T47D (cell line): ENCODE results near the gene SRGAP1.
"Not testable (repeated sequence)": the region's sequence is repeated elsewhere in the genome, so short reads cannot be mapped to it uniquely, and the experiment has no call there.

Experiments
- DNase-seq, 2 experiments: peaks; one replicate each; pipeline versions ENCODE4 v3.0.0 to v3.0.0-alpha.2; 2011 to 2012; ENCODE audit warnings: low read depth in 1 of 2, low spot score in 1 of 2
- JUND ChIP-seq: IDR thresholded peaks from 2 replicates; pipeline ENCODE4 v1.6.1; 2012; ENCODE audit warnings: low read depth
- in situ Hi-C: cut with HindIII; loops from 2 replicates; pipeline ENCODE4 v1.10.0; 2016; ENCODE audit warnings: low sequenced_read_pairs, low pct_unique_long_range_greater_than_20kb

Gene SRGAP1

GRCh38 chr12:63815482-63815852, 29.0 kb upstream of the SRGAP1 start:
- DNase-seq: no peak
- no peak for TF ChIP-seq JUND
- in situ Hi-C loops: no loop called here

GRCh38 chr12:63816031-63816430, 28.5 kb upstream of the SRGAP1 start:
- DNase-seq: no peak
- in situ Hi-C loops: no loop called here
- TF ChIP-seq JUND: no peak

- DNase-seq: no peak
- no peak for TF ChIP-seq JUND
- in situ Hi-C loops: no loop called here
These were observed 24.1 kb upstream of the SRGAP1 start for GRCh38 chr12:63820427-63820826.

GRCh38 chr12:63821781-63822251, 22.7 kb upstream of the SRGAP1 start:
- TF ChIP-seq JUND: no peak
- in situ Hi-C loops: no loop called here
- DNase-seq: no peak

- no peak for TF ChIP-seq JUND
- in situ Hi-C loops: no loop called here
- no peak for DNase-seq
These were observed 22.1 kb upstream of the SRGAP1 start for GRCh38 chr12:63822352-63822751.

- TF ChIP-seq JUND: no peak
- in situ Hi-C loops: no loop called here
- no peak for DNase-seq
These were observed 21.5 kb upstream of the SRGAP1 start for GRCh38 chr12:63823040-63823439.

- peak; percentile 62 to 80 for DNase-seq
- TF ChIP-seq JUND: no peak
- in situ Hi-C loops: no loop called here
These were observed 18.4 kb upstream of the SRGAP1 start for GRCh38 chr12:63826006-63826585.

GRCh38 chr12:63828867-63829266, 15.6 kb upstream of the SRGAP1 start:
- in situ Hi-C loops: no loop called here

GRCh38 chr12:63836046-63836445, 8.5 kb upstream of the SRGAP1 start:
- in situ Hi-C loops: no loop called here

More at GRCh38 chr12:63828867-63829266, 15.6 kb upstream of the SRGAP1 start:
- no peak for DNase-seq
- no peak for TF ChIP-seq JUND

GRCh38 chr12:63836936-63837335, 7.6 kb upstream of the SRGAP1 start:
- in situ Hi-C loops: no loop called here
- no peak for DNase-seq
- no peak for TF ChIP-seq JUND

More at GRCh38 chr12:63836046-63836445, 8.5 kb upstream of the SRGAP1 start:
- DNase-seq: no peak
- no peak for TF ChIP-seq JUND

GRCh38 chr12:63838411-63838810, 6.1 kb upstream of the SRGAP1 start:
- no peak for TF ChIP-seq JUND
- in situ Hi-C loops: no loop called here

GRCh38 chr12:63841011-63841410, 3.5 kb upstream of the SRGAP1 start:
- no peak for DNase-seq
- no peak for TF ChIP-seq JUND
- in situ Hi-C loops: no loop called here

More at GRCh38 chr12:63838411-63838810, 6.1 kb upstream of the SRGAP1 start:
- DNase-seq: no peak

- no peak for TF ChIP-seq JUND
- in situ Hi-C loops: no loop called here
- DNase-seq: no peak
These were observed 2.9 kb upstream of the SRGAP1 start for GRCh38 chr12:63841571-63841970.

GRCh38 chr12:63842750-63843149, 1.8 kb upstream of the SRGAP1 start:
- DNase-seq, in situ Hi-C loops: not testable (repeated sequence)

- DNase-seq: no peak
- TF ChIP-seq JUND: no peak
- in situ Hi-C loops: no loop called here
These were observed 1.2 kb upstream of the SRGAP1 start for GRCh38 chr12:63843254-63843720.
